HCT116 (cell line): ENCODE results near the gene DRD3. TPM values are rescaled to one million over a fixed set of nuclear protein-coding genes. Genes with fewer than 3 reads are reported as not detected.

Source experiments
- ATAC-seq: fragments of 200-7000 bp; cut with Tn5 transposase; 2 replicates; pipeline ENCODE4 v1.9.1; 2020; ENCODE audit warnings: mild to moderate bottlenecking, moderate library complexity
- BruUV-seq: library from RNA; stranded (reverse); fragments of 400-500 nt; replicated peaks from 2 replicates; lab custom pipeline; 2021; lab: Mats Ljungman, UMichigan
- CTCF ChIA-PET: fragments of 300-600 bp; sonication (Branson Sonifier 250); formaldehyde crosslinking; loops from one replicate; lab custom pipeline; 2021; ENCODE audit warnings: antibody characterized with exemption; lab: Charles Lee
- POLR2A ChIA-PET: fragments of 300-600, 350-600 bp; sonication (Branson Sonifier 250); formaldehyde crosslinking; loops from one replicate; lab custom pipeline; 2021; ENCODE audit warnings: antibody characterized with exemption; lab: Charles Lee
- RAD21 ChIA-PET, 2 experiments: fragments of 300-600 bp; sonication (Branson Sonifier 250); formaldehyde crosslinking; loops; one replicate each; lab custom pipeline; 2023; ENCODE audit warnings: low total read pairs in 2 of 2; ENCODE audit not compliant: uncharacterized antibody in 2 of 2, unreplicated experiment in 2 of 2, low non-redundant PET in 1 of 2; lab: Charles Lee
- DNase-seq: peaks from one replicate; pipeline ENCODE4 v3.0.0-alpha.2; 2010; ENCODE audit warnings: low read depth, low spot score
- H2AFZ ChIP-seq: fragments of 200-600 bp; shearing (Covaris generic), sonication (generic); 2 replicates; pipeline ENCODE4 v1.6.1; 2017; ENCODE audit warnings: low read depth, mixed run types, mixed read lengths, antibody characterized with exemption, low read length; ENCODE audit not compliant: poor library complexity, severe bottlenecking
- H3K27ac ChIP-seq: 2 replicates; pipeline ENCODE4 v1.5.1; 2012; ENCODE audit warnings: low read depth, low read length
- H3K27me3 ChIP-seq: fragments of 200-600 bp; sonication (generic); 2 replicates; pipeline ENCODE4 v1.6.1; 2016; ENCODE audit warnings: mixed run types, low read length, mixed read lengths; ENCODE audit not compliant: insufficient read depth
- H3K36me3 ChIP-seq, 2 experiments: fragments of 200-500 bp in 1 of 2; fragments of 200-600 bp in 1 of 2; sonication (Bioruptor generic) in 1 of 2; sonication (generic) in 1 of 2; 2 replicates each; pipeline versions ENCODE4 v1.5.1 to v1.6.1; 2014 to 2016; ENCODE audit warnings: low read length in 2 of 2, inconsistent platforms in 1 of 2, mixed read lengths in 1 of 2, mixed run types in 1 of 2; ENCODE audit not compliant: insufficient read depth in 2 of 2, control insufficient read depth in 1 of 2
- H3K4me1 ChIP-seq, 2 experiments: fragments of 200-600 bp in 1 of 2; sonication (generic) in 1 of 2; 2 replicates each; pipeline versions ENCODE4 v1.5.1 to v1.6.1; 2012 to 2017; ENCODE audit warnings: low read length in 2 of 2, inconsistent platforms in 1 of 2, mild to moderate bottlenecking in 1 of 2, mixed read lengths in 1 of 2, mixed run types in 1 of 2, moderate library complexity in 1 of 2; ENCODE audit not compliant: insufficient read depth in 2 of 2, control insufficient read depth in 1 of 2
- H3K4me2 ChIP-seq: fragments of 200-600 bp; sonication (generic); 2 replicates; pipeline ENCODE4 v1.6.1; 2017; ENCODE audit warnings: mixed run types, low read length, mixed read lengths
- H3K4me3 ChIP-seq, 2 experiments: fragments of 200-600 bp in 1 of 2; sonication (generic) in 1 of 2; replicated peaks in 1 of 2; 2 replicates each; pipeline ENCODE4 v1.5.1; 2011 to 2016; ENCODE audit warnings: low read length in 2 of 2, control low read depth in 1 of 2, low read depth in 1 of 2, mild to moderate bottlenecking in 1 of 2, mixed read lengths in 1 of 2, mixed run types in 1 of 2
- H3K79me2 ChIP-seq: fragments of 200-600 bp; sonication (generic); 2 replicates; pipeline ENCODE4 v1.6.1; 2017; ENCODE audit warnings: mild to moderate bottlenecking, mixed run types, low read length, moderate library complexity, mixed read lengths; ENCODE audit not compliant: insufficient read depth
- H3K9ac ChIP-seq: fragments of 200-600 bp; sonication (generic); 2 replicates; pipeline ENCODE4 v1.6.1; 2016; ENCODE audit warnings: low read length, mixed read lengths
- H3K9me2 ChIP-seq: fragments of 200-600 bp; sonication (generic), shearing (Covaris generic); 2 replicates; pipeline ENCODE4 v1.6.1; 2017; ENCODE audit warnings: mixed run types, mild to moderate bottlenecking, moderate library complexity; ENCODE audit not compliant: insufficient read depth
- H3K9me3 ChIP-seq, 2 experiments: fragments of 200-500 bp in 1 of 2; fragments of 200-600 bp in 1 of 2; sonication (Bioruptor generic) in 1 of 2; sonication (generic) in 1 of 2; 2 replicates each; pipeline ENCODE4 v1.6.1; 2014 to 2017; ENCODE audit warnings: low read length in 2 of 2, mixed read lengths in 2 of 2, inconsistent platforms in 1 of 2, low read depth in 1 of 2, mild to moderate bottlenecking in 1 of 2, mixed run types in 1 of 2, moderate library complexity in 1 of 2; ENCODE audit not compliant: control insufficient read depth in 1 of 2, insufficient read depth in 1 of 2
- H4K20me1 ChIP-seq: fragments of 200-600 bp; sonication (generic), shearing (Covaris generic); 2 replicates; pipeline ENCODE4 v1.6.1; 2017; ENCODE audit warnings: mixed run types, mild to moderate bottlenecking, moderate library complexity; ENCODE audit not compliant: insufficient read depth
- CBX3 ChIP-seq: IDR thresholded peaks from 2 replicates; pipeline ENCODE4 v1.6.1; 2012; ENCODE audit warnings: low read depth
- CEBPB ChIP-seq: IDR thresholded peaks from 2 replicates; pipeline ENCODE4 v1.6.1; 2012; ENCODE audit warnings: low read depth
- CTCF ChIP-seq, 3 experiments: fragments of 200-600 bp in 1 of 3; sonication (generic) in 1 of 3; IDR thresholded peaks in 2 of 3; conservative IDR thresholded peaks in 1 of 3; 2 replicates each; pipeline ENCODE4 v1.5.1; 2012 to 2017; ENCODE audit warnings: low read depth in 2 of 3, low read length in 2 of 3, antibody characterized with exemption in 1 of 3, borderline replicate concordance in 1 of 3, control low read depth in 1 of 3, mild to moderate bottlenecking in 1 of 3, mixed read lengths in 1 of 3, mixed run types in 1 of 3, moderate library complexity in 1 of 3; ENCODE audit not compliant: insufficient read depth in 1 of 3
- EGR1 ChIP-seq: IDR thresholded peaks from 2 replicates; pipeline ENCODE4 v1.6.1; 2012; ENCODE audit warnings: low read depth
- ELF1 ChIP-seq: IDR thresholded peaks from 2 replicates; pipeline ENCODE4 v1.6.1; 2012; ENCODE audit warnings: low read depth, borderline replicate concordance
- EZH2phosphoT487 ChIP-seq: fragments of 200-600 bp; IDR thresholded peaks from 2 replicates; pipeline ENCODE4 v1.6.1; 2018; ENCODE audit warnings: antibody characterized with exemption, borderline replicate concordance
- FOSL1 ChIP-seq: IDR thresholded peaks from 2 replicates; pipeline ENCODE4 v1.6.1; 2012; ENCODE audit warnings: low read depth
- JUND ChIP-seq: IDR thresholded peaks from 2 replicates; pipeline ENCODE4 v1.6.1; 2012
- POLR2A ChIP-seq: IDR thresholded peaks from 2 replicates; pipeline ENCODE4 v1.7.0; 2011; ENCODE audit warnings: borderline replicate concordance; ENCODE audit not compliant: insufficient read depth, insufficient read length; ENCODE audit errors: extremely low read depth
- SIN3A ChIP-seq: IDR thresholded peaks from 2 replicates; pipeline ENCODE4 v1.6.1; 2012; ENCODE audit warnings: low read depth
- SRF ChIP-seq: IDR thresholded peaks from 2 replicates; pipeline ENCODE4 v1.6.1; 2012; ENCODE audit warnings: low read depth
- TCF7L2 ChIP-seq: IDR thresholded peaks from 2 replicates; pipeline ENCODE4 v1.7.0; 2011; ENCODE audit warnings: borderline replicate concordance, inconsistent platforms; ENCODE audit not compliant: insufficient read depth, insufficient read length; ENCODE audit errors: extremely low read depth
- YY1 ChIP-seq: IDR thresholded peaks from 2 replicates; pipeline ENCODE4 v1.6.1; 2011; ENCODE audit warnings: low read length, low read depth, moderate library complexity, mild to moderate bottlenecking; ENCODE audit not compliant: insufficient replicate concordance; ENCODE audit errors: extremely low read depth
- ZBTB33 ChIP-seq: IDR thresholded peaks from 2 replicates; pipeline ENCODE4 v1.6.1; 2011; ENCODE audit warnings: mild to moderate bottlenecking, low read length, moderate library complexity; ENCODE audit not compliant: insufficient replicate concordance; ENCODE audit errors: extremely low read depth
- ZFX ChIP-seq: fragments of 450-650 bp; IDR thresholded peaks from 2 replicates; pipeline ENCODE4 v1.6.1; 2017
- intact Hi-C: fragments of 100-400 bp; cut with micrococcal nuclease; formaldehyde crosslinking; loops from 2 replicates; pipeline ENCODE4 v1.10.0; 2022
- total RNA-seq: library from RNA; stranded (reverse); gene quantifications from one replicate; pipeline ENCODE4 v1.2.1, GENCODE V29; 2021; ENCODE audit not compliant: unreplicated experiment
- TF ChIP-seq, protein P1 (sequence below): IDR thresholded peaks from 2 replicates; pipeline ENCODE4 v1.6.1; 2012
- TF ChIP-seq, protein P2 (sequence below): IDR thresholded peaks from 2 replicates; pipeline ENCODE4 v1.6.1; 2012

Gene DRD3
- total RNA-seq, 1 experiment from 2014 or later: not detected

DNA sequence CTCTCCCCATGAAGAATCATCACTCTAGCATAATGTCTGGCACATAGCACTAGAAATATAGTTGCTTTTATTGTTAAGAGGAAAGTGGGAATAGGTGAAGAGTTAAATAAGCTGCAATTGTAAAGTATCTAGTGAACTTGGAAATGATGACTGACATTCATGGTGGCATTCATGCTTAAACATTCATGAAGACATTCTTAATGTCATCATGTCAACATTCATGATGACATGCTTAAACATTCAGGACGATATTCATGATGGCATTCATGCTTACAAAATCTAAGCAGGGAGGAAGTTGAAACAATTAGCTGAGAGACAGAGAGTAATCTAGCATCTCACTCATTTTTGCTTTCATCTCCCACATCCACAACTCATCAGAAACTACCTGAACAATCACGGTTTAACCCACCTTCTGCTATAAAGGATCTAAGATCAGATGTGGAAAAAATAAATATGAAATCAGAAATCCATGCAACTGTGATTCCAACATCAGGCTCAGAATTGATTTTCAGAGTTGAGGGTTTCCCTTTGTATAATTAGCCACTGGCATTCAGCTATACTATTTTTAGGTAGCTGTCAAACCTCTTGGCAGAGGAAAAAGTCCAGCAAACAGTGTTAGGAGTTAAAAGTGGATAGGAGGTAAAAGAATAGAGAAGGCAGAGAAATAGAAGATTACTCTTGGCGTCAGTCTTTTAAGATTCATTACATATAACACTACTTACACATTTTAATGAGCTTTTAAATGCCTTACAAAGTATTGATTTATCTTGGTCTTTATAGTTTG, 3.5 kb downstream of the DRD3 start:
- no peaks in the 10 kb centered on the region for H3K36me3 ChIP-seq
- H3K4me1 ChIP-seq: no peaks in the 10 kb centered on the region
- no peak overlapping the region for H3K4me2 ChIP-seq
- H3K4me3 ChIP-seq: no peak overlapping the region
- no peaks in the 10 kb centered on the region for H3K9me2 ChIP-seq
- peaks cover 43% of the 10 kb centered on the region for H3K27me3 ChIP-seq
- H4K20me1 ChIP-seq: no peaks in the 10 kb centered on the region
- RAD21 ChIA-PET: no interaction called here
- POLR2A ChIA-PET: no interaction called here
- CTCF ChIA-PET: interaction anchor here (2.7 kb wide), 1 partner anchor 20 kb away, joined by 12 read pairs; no protein-coding TSS in a partner anchor
- ATAC-seq (no peak), DNase-seq (no peak)
- H3K79me2 ChIP-seq: no peaks in the 10 kb centered on the region
- no peak overlapping the region for H2AFZ ChIP-seq
- H3K9me3 ChIP-seq: no peaks in the 10 kb centered on the region
- no TSS peak for BruUV-seq
- H3K9ac ChIP-seq: no peak overlapping the region
- no peak overlapping the region for H3K27ac ChIP-seq
- TF ChIP-seq SRF (no peak), CEBPB (no peak), FOSL1 (no peak), EZH2phosphoT487 (no peak), CBX3 (no peak), SIN3A (no peak), ZFX (no peak)
- TF ChIP-seq, protein P1, sequence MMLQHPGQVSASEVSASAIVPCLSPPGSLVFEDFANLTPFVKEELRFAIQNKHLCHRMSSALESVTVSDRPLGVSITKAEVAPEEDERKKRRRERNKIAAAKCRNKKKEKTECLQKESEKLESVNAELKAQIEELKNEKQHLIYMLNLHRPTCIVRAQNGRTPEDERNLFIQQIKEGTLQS: no peak
- TF ChIP-seq, protein P2, sequence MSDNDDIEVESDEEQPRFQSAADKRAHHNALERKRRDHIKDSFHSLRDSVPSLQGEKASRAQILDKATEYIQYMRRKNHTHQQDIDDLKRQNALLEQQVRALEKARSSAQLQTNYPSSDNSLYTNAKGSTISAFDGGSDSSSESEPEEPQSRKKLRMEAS: no peak
- intact Hi-C loops: no loop called here

DNA sequence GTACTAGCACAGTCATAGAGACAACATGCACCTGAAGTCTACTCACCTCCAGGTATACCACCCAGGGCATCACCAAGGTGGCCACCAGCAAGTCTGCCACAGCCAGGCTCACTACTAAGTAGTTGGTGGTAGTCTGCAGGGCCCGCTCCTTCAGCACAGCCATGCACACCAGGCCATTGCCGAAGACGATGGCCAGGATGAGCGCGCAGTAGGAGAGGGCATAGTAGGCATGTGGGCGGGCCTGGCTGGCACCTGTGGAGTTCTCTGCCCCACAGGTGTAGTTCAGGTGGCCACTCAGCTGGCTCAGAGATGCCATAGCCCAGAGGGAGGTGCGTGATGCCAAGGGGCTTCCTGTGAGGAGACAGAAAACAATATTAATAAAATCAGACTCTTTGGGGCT, 7.2 kb downstream of the DRD3 start:
- Histone ChIP-seq H2AFZ (no peak overlapping the region), H3K27ac (no peak overlapping the region), H3K27me3 (peaks cover 31% of the 10 kb centered on the region), H3K4me2 (no peak overlapping the region), H3K9ac (no peak overlapping the region), H3K9me3 (no peaks in the 10 kb centered on the region), H3K9me2 (no peaks in the 10 kb centered on the region), H3K79me2 (no peaks in the 10 kb centered on the region), H3K4me1 (no peaks in the 10 kb centered on the region), H4K20me1 (no peaks in the 10 kb centered on the region), H3K4me3 (no peak overlapping the region), H3K36me3 (no peaks in the 10 kb centered on the region)
- BruUV-seq: no TSS peak
- CTCF ChIA-PET: no interaction called here
- DNase-seq (no peak), ATAC-seq (no peak)
- RAD21 ChIA-PET: no interaction called here
- POLR2A ChIA-PET: no interaction called here
- intact Hi-C loops: no loop called here
- no peak for TF ChIP-seq YY1
- TF ChIP-seq POLR2A: no peak
- TF ChIP-seq JUND: no peak
- no peak for TF ChIP-seq ZFX
- no peak for TF ChIP-seq CTCF (IDR thresholded peaks at IDR 0.05 in 2 of 3, conservative IDR thresholded peaks at IDR 0.05 in 1 of 3; ENCODE audit: borderline replicate concordance in 1 of 3, insufficient read depth in 1 of 3, low read depth in 2 of 3, low read length in 2 of 3)
- no peak for TF ChIP-seq ZBTB33
- TF ChIP-seq TCF7L2: no peak
- no peak for TF ChIP-seq FOSL1
- TF ChIP-seq EZH2phosphoT487: no peak
- no peak for TF ChIP-seq ELF1
- TF ChIP-seq EGR1: no peak
